Activated CD4-positive, CD25-positive, alpha-beta regulatory T cell (primary cell): ENCODE results near the gene AKAP10.
"Not testable (repeated sequence)": the region's sequence is repeated elsewhere in the genome, so short reads cannot be mapped to it uniquely, and the experiment has no call there.

Source experiments
- DNase-seq, 4 experiments: peaks; one replicate each; lab custom pipeline; 2025; lab: John Stamatoyannopoulos, UW

AKAP10 gene, protein sequence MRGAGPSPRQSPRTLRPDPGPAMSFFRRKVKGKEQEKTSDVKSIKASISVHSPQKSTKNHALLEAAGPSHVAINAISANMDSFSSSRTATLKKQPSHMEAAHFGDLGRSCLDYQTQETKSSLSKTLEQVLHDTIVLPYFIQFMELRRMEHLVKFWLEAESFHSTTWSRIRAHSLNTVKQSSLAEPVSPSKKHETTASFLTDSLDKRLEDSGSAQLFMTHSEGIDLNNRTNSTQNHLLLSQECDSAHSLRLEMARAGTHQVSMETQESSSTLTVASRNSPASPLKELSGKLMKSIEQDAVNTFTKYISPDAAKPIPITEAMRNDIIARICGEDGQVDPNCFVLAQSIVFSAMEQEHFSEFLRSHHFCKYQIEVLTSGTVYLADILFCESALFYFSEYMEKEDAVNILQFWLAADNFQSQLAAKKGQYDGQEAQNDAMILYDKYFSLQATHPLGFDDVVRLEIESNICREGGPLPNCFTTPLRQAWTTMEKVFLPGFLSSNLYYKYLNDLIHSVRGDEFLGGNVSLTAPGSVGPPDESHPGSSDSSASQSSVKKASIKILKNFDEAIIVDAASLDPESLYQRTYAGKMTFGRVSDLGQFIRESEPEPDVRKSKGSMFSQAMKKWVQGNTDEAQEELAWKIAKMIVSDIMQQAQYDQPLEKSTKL

DNA sequence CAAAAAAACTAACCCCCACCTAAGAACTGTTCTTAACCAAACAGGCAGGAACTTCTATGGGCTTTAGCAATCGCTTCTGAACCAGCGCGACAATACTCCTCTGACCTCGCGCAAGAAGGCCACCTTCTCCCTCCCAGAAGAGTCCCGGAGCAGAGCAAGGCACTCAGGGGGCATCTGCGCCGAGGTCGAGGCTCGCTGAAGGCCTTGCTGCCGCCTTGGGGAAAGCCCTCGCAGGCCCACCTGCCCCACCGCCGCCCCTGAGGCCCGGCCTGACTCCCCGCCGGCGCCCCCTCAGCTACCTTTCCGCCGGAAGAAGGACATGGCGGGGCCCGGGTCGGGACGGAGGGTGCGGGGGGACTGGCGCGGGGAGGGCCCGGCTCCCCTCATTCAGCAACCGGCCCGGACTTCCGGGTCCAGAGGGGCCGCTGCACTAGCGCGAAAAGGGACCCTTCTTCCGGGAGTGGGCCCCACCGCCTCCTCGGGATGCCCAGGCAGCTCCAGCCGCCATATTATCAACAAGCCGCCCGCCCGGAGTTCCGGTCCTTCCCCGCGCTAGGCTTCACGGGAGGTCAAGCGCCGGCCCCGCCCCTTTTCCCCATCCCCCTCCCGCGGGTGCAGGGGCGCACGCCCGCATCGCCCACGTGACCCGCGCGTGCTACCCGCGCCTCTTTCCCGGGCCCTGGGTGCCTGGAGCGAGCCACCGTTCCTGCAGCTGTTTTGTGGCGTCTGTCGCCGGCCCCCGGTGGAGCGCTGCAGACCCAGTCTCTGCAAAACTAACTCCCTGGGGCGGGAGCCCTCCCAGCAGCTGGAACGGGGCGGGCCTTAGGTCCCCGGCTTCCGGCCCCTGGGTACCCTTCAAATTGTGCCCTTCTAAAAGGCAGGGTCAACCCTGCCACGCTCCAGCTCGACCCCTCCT is at the start of gene AKAP10:
AKAP10 (minus strand) TSS at position 536 of the 916 bp plus-strand sequence; CDS start at position 387, 149 bp downstream.
- peak; percentile 86 to 89 (median 88) for DNase-seq

- no peak for DNase-seq
These were observed 49.3 kb upstream of the AKAP10 start for GRCh38 chr17:20026960-20027359.

- DNase-seq, result no peak
These were observed 45.1 kb upstream of the AKAP10 start for GRCh38 chr17:20022701-20023100.

DNA sequence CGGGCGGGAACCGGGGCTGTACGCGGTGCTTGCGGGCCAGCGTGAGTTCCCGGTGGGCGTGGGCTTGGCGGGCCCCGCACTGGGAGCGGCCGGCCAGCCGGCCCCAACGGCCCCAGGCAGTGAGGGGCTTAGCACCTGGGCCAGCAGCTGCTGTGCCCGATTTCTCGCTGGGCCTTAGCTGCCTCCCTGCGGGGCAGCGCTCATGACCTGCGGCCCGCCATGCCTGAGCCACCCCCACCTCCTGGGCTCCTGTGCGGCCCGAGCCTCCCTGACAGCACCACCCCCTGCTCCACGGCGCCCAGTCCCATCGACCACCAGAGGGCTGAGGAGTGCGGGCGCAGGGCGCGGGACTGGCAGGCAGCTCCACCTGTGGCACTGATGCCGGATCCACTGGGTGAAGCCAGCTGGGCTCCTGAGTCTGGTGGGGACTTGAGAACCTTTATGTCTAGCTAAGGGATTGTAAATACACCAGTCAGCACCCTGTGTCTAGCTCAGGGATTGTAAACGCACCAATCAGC is 38.9 kb upstream of the AKAP10 start:
- DNase-seq, result not testable (repeated sequence)

GRCh38 chr17:20012017-20012536 is 34.4 kb upstream of the AKAP10 start:
- no peak for DNase-seq

DNA sequence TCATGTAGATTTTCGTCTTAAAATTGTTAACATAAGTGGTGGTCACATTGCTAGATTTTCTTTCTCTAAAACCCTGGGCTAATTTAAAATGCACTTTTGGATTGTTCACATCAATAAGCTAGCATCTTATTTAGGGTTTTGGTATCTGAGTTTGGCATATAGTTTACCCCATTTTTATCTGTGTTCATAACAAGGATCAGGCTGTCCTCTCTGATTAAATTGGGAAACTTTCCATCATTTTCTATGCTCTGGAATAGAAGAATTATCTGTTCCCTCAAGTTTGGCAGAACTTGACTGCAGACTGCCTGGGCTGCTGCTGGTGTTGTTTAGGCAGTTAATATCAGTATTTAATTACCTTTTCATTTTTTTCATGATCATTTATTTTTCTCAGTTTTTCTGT is 33.3 kb upstream of the AKAP10 start:
- no peak for DNase-seq

DNA sequence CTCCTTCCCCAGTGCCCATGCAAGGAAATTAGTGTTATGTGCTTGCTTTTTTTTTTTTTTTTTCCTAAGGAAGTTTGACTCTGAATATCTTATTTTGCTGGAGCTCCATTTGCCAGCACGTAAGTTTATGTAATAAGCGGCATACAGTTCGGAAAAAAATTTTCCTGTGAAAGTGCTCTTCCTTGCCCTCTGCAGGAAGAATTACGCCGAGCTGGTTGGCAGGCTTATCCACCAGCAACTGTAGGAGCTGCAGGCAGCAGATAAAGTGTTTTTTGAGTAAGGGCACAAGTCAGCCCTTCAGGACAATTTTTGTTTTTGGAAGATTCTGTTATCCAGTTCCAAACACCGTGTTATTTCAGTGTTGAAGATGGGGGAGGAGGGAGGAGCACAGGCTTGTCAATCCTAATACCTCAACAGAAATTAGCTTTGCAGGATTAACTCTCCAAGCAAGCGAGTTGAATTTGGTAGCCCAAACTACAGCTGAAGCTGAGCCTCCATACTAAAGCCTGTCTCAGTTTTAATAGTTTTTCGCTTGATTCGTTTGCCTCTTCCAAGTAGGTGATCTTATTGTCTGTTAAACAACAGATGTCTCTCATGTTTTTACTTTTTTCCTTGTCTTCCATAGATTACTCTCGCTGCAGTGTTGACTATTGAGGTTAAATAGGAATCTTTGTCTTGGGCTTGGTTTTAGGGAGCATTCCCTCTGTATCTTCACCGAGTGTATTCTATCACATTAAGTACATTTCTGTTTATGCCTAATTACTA is 32.7 kb upstream of the AKAP10 start:
- DNase-seq, result no peak

DNA sequence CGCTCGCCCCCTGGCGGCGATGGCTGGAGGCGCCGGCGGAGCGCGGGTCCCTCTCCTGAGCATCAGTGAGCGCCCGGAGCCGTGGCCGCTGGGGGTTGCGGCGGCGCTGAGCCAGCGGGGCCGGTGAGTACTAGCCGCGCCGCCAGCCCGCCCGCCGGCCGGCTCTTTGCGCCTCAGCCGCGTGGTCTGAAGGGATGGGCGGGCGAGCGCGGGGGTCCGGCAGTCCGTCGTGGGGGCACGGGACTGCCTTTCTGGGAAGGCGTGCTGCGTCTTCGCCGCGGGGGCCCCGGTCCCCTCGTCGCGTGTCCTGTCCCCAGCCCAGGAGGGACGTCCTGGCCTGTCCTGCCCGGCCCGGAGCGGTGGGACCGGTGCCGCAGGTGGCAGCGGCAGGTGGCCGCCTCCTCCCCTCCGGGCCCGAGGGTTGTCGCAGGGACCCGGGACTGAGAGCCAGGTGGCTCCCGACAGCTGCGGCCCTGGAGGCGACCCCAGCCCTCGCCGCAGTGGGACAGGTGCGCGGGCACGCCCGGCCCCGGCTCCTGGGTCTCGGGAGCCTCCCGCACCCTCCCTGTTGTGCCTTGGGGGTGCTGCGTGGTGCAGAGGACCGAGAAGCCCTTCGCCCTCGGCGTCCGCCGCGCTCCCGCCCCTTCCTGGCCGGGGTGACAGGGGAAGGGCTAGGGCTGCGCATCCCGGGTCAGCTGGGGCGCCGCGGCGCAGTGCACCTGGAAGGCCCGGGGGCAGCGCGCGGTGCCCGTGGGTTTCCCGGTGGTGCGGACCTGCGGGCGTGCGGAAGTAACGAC is 31.9 kb upstream of the AKAP10 start, which contains the start of gene SPECC1:
SPECC1 (plus strand) TSS at position 58 of the 797 bp plus-strand sequence. CDS start 87,293 bp downstream, outside the sequence.
- DNase-seq, result peak; percentile 60 to 78 (median 75)

DNA sequence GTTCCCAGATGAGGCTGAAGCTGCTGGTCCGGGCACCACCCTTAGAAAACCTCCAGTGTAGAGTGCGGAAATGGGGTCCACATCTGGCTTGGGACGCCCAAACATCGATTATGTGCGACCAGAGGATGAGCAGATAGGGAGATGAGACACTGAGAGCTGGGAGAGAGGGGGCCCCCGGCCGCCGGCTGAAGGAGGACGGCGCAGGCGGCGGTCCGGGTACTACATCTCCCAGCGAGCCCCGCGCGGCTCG is 31.3 kb upstream of the AKAP10 start:
- DNase-seq, result no peak

- DNase-seq, result no peak
These were observed 30.8 kb upstream of the AKAP10 start for GRCh38 chr17:20008242-20009051.

DNA sequence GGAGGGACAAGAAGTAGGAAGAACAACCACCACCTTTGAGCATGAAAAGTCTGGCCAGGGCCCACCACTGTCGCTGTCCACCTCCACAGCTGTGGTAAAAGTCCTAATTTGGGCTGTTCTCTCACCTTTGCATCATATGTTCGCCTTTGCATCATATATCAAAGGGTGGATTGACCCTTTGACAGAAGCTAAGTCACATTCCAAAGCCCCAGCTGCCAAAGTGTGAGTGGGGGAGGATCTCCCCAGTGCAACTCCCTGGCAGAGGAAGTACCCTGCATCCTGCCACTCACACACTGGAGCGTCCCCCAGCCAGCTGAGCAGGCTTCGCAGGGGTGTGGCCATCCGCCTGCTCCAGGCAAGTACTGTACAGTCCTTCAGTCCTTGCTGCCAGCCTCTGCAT is 18.9 kb upstream of the AKAP10 start:
- DNase-seq, result no peak

DNA sequence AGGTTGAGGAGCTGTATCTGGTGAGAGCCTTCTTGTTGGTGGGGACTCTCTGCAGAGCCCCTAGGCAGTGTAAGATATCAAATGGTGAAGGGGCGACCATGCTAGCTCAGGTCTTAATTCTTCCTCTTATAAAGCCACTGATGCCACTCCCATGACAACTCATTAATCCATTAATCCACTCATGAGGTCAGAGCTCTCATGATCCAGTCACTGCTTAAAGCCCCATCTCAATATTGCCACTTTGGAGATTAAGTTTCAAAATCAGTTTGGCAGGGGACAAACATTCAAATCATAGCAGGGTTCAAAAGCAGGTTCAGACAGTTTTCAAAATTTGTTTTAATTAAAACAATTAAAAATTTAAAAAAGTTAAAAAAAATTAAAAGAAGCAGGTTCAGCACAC is 18.5 kb upstream of the AKAP10 start:
- DNase-seq, result no peak

DNA sequence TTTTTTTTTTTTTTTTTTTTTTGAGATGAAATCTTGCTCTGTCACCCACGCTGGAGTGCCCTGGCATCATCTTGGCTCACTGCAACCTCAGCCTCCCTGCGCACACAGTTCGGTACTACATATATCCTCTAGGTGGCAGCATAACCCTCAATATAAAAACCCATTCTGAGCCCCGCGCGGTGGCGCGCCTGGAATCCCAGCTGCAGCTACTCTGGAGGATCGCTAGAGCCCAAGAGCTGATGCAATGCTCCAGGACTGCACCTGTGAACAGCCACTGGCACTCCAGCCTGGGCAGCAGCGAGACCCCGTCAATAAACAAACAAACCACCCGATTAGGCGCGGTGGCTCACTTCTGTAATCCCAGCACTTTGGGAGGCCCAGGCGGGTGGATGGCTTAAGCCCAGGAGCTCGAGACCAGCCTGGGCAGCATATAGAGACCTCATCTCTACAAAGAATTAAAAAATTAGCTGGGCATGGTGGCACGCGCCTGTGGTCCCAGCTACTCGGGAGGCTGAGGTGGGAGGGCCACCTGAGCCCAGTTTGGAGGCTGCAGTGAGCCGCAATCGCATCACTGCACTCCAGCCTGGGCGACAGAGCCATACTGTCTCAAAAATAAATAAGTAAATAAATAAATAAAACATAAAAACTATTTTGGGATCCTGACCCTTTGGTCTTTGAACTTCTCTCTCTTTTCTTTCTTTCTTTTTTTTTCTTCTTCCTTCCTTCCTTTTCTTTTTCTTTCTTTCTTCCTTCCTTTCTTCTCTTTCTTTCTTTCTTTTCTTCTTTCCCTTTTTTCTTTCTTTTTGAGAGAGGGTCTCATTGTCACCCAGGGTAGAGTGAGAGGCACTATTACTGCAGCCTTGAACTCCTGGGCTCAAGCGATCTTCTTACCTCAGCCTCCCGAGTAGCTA is 15.4 kb upstream of the AKAP10 start:
- peak; percentile 36 to 49 (median 44) for DNase-seq

- no peak for DNase-seq
These were observed 13.7 kb upstream of the AKAP10 start for GRCh38 chr17:19991252-19991885.

DNA sequence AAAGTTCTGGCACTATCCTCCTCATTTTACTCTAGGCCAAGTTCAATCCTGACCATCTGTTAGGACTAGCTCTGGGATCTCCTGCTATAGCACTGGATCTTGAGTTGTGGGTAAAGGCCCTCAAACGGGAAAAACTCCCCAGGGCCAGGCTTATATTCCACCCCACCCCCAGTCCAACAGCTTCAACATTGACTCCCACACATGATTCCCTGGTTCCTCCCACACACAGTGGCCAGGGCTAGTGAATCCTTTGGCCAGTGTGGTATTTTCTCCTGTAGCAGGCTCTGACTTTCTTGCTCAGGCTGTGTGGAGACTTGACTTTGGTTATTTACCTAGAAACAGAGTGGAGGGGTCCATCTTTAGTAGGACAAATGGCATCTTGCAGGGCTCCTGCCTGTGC is 10.3 kb upstream of the AKAP10 start:
- DNase-seq, result no peak

GRCh38 chr17:19986941-19987861 is 9.6 kb upstream of the AKAP10 start:
- DNase-seq, result no peak
